ENCODE data around the gene DDX39A. TPM values are rescaled to one million over a fixed set of nuclear protein-coding genes. Genes with fewer than 3 reads are reported as not detected.
"Not testable (repeated sequence)": the region's sequence is repeated elsewhere in the genome, so short reads cannot be mapped to it uniquely, and the experiment has no call there.

The DDX39A gene
- total RNA-seq, 2 experiments from 2014 or later: 192 to 202 TPM

DNA sequence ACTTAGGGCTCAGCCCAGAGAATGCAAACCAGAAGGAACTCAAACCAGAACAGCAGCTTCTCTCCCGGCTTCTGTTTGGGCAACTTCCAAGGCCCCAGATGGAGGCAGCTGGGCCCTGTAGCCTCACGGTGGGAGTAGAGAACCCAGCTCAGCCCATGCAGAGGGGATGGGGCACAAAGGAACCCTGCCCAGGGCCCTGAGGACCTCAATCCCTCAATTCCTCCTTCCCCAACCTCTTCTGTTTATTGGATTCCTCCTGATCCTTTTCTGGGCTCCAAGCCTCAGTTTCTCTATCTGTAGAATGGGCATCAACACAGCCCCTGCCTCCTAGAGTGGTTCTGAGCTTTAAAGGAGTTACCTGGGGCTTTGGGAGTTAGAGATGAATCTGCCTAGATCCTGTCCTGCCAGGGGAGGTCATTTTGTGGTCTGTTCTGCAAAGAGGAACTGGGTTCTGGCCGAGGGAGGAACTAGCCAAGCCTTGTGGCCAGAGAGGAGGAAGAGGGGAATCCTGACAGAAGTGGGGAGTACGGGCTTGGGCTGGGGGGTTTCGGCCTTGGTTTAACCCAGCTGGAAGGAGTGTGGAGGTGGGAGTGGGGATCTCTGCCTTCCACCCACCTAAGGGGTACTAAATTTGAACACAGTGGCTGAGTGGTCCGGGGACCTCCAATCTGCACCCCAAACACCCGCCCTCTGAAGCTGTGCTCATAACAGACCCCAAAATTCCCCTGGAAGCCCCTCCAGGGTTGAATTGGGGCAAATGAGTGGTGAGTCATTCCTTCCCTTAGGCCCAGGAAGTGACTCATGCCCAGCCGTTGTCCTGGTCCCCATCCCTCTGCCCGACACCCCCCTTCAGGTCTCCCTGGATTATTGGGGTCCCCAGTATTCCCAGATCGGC, 35.2 kb downstream of the DDX39A start:
- ATAC-seq (ENCODE audit: low read depth) (peak; percentile 8), DNase-seq (peak; percentile 60)
- H3K4me1 Mint-ChIP-seq: peaks cover 30% of the 10 kb centered on the region
- H3K36me3 Mint-ChIP-seq: peaks cover 34% of the 10 kb centered on the region
- H3K4me3 Mint-ChIP-seq: peak overlapping the region; percentile 98
- POLR2A ChIA-PET: interaction anchor here (0.6 to 12.1 kb wide), 13 partner anchors 8 to 1221 kb away, joined by 3 to 747 read pairs (median 7); partner anchors contain the start of genes ASF1B and DNAJB1
- H3K27me3 Mint-ChIP-seq: no peaks in the 10 kb centered on the region
- H3K9me3 Mint-ChIP-seq: no peaks in the 10 kb centered on the region
- H3K27ac Mint-ChIP-seq: peak overlapping the region; percentile 95

DNA sequence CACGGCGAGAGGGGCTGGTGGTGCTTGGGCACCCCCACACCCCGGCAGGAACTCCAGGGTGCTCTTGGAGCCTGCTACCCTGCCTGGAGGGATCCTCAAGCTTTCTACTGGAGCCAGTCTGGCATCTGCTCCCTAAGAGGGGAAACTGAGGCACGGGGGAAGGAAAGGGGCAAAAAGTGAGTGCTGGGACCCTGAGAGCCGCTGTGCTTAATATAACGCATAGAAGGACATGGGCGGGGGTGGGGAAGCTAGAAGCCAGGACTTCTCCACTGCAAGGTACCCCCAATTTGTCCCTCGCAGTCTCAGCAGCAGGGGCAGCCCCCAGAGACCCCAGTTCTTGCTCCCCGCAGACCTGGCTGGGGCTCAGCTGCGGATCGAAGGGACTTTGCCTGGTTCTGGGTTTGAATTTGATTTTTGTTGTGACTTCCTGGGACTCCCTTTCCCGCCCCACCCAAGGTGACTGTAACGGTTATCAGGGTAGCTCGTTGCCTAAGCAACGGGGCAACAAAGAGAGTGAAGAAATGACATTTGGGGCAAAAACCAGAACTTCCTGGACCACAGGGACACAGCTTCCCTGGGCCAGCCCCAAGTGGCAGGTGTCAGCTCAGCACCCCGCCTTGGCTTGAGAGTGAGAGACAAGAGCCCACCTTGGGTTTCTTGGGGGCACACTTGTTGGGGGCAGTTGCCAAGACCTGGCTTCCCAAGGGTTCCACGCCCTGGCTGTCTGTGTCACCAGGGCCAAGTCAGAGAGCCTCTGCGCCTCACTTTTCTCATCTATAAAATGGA, 37.3 kb downstream of the DDX39A start:
- no peaks in the 10 kb centered on the region for H3K27me3 Mint-ChIP-seq
- H3K36me3 Mint-ChIP-seq: peaks cover 28% of the 10 kb centered on the region
- peaks cover 34% of the 10 kb centered on the region for H3K4me1 Mint-ChIP-seq
- peak; percentile 77 for DNase-seq
- POLR2A ChIA-PET: interaction anchor here (0.6 to 12.1 kb wide), 25 partner anchors 7 to 1660 kb away, joined by 3 to 747 read pairs (median 6); partner anchors contain the start of genes ASF1B, DDX39A and DNAJB1
- peak overlapping the region; percentile 98 for H3K4me3 Mint-ChIP-seq
- ATAC-seq (ENCODE audit: low read depth): peak; percentile 29
- peak overlapping the region; percentile 98 for H3K27ac Mint-ChIP-seq
- H3K9me3 Mint-ChIP-seq: no peaks in the 10 kb centered on the region

DNA sequence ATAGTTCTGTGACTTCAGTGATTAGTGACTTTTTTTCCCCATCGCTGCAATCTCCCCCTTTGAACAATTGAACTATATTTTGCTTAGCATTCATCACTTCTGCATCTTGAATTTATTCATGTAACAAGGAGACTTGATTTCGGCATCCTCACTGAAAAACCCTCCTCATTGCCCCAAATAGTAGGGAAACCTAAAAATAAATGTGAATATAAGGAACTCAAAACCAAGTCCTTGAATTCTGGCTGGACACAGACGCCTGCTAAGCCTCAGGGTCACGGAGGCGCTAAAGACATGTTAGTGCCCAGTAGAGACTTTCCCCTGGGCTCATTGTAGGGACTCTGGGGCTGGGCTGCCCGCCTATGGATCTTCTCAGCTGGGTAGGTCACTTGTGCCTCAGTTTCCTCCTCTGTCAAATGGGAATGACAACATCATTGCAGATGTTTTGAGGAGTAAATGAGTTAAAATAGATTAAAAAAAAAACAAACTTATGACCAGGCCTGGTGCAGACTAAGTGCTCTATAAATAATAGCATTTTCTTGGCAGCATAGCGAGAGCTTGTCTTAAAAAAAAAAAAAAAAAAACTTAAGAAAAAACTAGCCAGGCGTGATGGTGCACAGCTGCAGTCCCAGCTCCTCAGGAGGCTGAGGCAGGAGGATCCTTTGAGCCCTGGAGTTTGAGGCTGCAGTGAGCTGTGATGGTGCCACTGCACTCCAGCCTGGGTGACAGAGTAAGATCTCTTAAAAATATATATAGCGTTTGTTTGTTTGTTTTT, 39.7 kb downstream of the DDX39A start:
- POLR2A ChIA-PET: interaction anchor here (0.8 to 12.1 kb wide), 6 partner anchors 16 to 39 kb away, joined by 5 to 747 read pairs (median 16); partner anchors contain the start of gene DDX39A
- Mint-ChIP-seq H3K4me1 (peaks cover 41% of the 10 kb centered on the region), H3K27ac (peak overlapping the region; percentile 98), H3K27me3 (no peaks in the 10 kb centered on the region), H3K36me3 (peaks cover 20% of the 10 kb centered on the region), H3K4me3 (no peak overlapping the region), H3K9me3 (no peaks in the 10 kb centered on the region)
- DNase-seq (no peak), ATAC-seq (ENCODE audit: low read depth) (no peak)

- Mint-ChIP-seq H3K4me3 (no peak overlapping the region), H3K27ac (peak overlapping the region; percentile 57), H3K9me3 (no peaks in the 10 kb centered on the region), H3K4me1 (peaks cover 41% of the 10 kb centered on the region), H3K36me3 (peaks cover 16% of the 10 kb centered on the region), H3K27me3 (no peaks in the 10 kb centered on the region)
- POLR2A ChIA-PET: interaction anchor here (12.1 kb wide), 1 partner anchor 15 kb away, joined by 747 read pairs; no protein-coding TSS in a partner anchor
- no peak for ATAC-seq (ENCODE audit: low read depth)
- DNase-seq: no peak
Observed at GRCh38 chr19:14378890-14379289, 40.3 kb downstream of the DDX39A start.

GRCh38 chr19:14377883-14378328, 41.2 kb downstream of the DDX39A start:
- H3K4me3 Mint-ChIP-seq: no peak overlapping the region
- peaks cover 11% of the 10 kb centered on the region for H3K36me3 Mint-ChIP-seq
- no peak for DNase-seq
- H3K27me3 Mint-ChIP-seq: no peaks in the 10 kb centered on the region
- peak overlapping the region; percentile 49 for H3K27ac Mint-ChIP-seq
- peaks cover 44% of the 10 kb centered on the region for H3K4me1 Mint-ChIP-seq
- no peak for ATAC-seq (ENCODE audit: low read depth)
- POLR2A ChIA-PET: interaction anchor here (0.6 to 12.1 kb wide), 2 partner anchors 14 to 17 kb away, joined by 3 to 747 read pairs; no protein-coding TSS in a partner anchor
- no peaks in the 10 kb centered on the region for H3K9me3 Mint-ChIP-seq

DNA sequence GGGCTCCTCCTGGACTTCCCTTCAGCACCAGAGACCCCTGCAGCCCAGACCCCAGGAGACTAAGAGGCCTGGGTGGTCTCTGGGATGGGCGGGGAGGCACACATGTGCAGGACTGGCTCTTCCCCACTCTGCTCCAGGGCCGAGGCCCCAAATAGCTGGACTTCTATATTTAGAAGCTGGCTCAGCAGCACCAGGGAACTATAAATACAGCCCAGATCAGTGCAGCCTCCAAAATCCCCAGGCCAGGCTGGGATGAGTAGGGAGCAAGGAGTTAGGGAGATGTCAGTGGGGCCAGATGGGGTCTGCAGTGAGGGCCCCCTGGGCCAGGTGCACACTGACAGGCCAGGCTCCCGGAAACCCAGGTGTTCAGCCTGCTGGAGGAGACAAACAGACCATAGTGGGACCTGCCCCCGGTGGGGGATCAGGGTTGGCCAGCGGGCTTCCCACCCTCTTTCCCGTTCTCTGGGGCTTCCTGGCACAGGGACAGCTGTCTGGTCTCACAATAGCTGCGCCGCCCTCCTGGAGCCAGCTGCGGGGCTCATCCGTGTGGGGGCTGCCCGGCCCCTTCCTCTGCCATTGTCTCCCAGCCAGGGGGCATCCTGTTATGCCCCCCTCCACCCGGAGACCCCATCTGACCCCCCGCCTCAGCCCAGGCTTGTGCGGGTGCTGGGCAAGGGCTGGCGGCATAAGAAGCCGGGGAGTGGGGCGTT, 43.4 kb downstream of the DDX39A start:
- H3K4me1 Mint-ChIP-seq: peaks cover 52% of the 10 kb centered on the region
- DNase-seq (no peak), ATAC-seq (ENCODE audit: low read depth) (no peak)
- POLR2A ChIA-PET: interaction anchor here (1.2 to 3.3 kb wide), 7 partner anchors 8 to 529 kb away, joined by 3 to 71 read pairs (median 4); partner anchors contain the start of gene DNAJB1
- no peaks in the 10 kb centered on the region for H3K36me3 Mint-ChIP-seq
- no peaks in the 10 kb centered on the region for H3K9me3 Mint-ChIP-seq
- peak overlapping the region; percentile 73 for H3K4me3 Mint-ChIP-seq
- no peaks in the 10 kb centered on the region for H3K27me3 Mint-ChIP-seq
- peak overlapping the region; percentile 99 for H3K27ac Mint-ChIP-seq

- DNase-seq: peak; percentile 78
- Mint-ChIP-seq H3K27me3 (no peaks in the 10 kb centered on the region), H3K4me1 (peaks cover 49% of the 10 kb centered on the region), H3K27ac (peak overlapping the region; percentile 99), H3K9me3 (no peaks in the 10 kb centered on the region), H3K36me3 (no peaks in the 10 kb centered on the region), H3K4me3 (peak overlapping the region; percentile 80)
- POLR2A ChIA-PET: interaction anchor here (0.7 to 3.3 kb wide), 8 partner anchors 9 to 529 kb away, joined by 3 to 71 read pairs (median 4); partner anchors contain the start of gene DNAJB1
- ATAC-seq (ENCODE audit: low read depth): peak; percentile 85
Observed at GRCh38 chr19:14375055-14375581, 44.0 kb downstream of the DDX39A start.

GRCh38 chr19:14374313-14374712, 44.8 kb downstream of the DDX39A start:
- H3K27me3 Mint-ChIP-seq; ATAC-seq (ENCODE audit: low read depth); DNase-seq; H3K9me3 Mint-ChIP-seq; H3K36me3 Mint-ChIP-seq: not testable (repeated sequence)
- H3K27ac Mint-ChIP-seq: peak overlapping the region; percentile 99
- POLR2A ChIA-PET: interaction anchor here (0.7 to 3.3 kb wide), 7 partner anchors 9 to 528 kb away, joined by 3 to 71 read pairs (median 4); no protein-coding TSS in a partner anchor
- peak overlapping the region; percentile 80 for H3K4me3 Mint-ChIP-seq
- peaks cover 50% of the 10 kb centered on the region for H3K4me1 Mint-ChIP-seq

GRCh38 chr19:14372384-14373077, 46.6 kb downstream of the DDX39A start:
- not testable (repeated sequence) for H3K27me3 Mint-ChIP-seq; H3K9me3 Mint-ChIP-seq; H3K36me3 Mint-ChIP-seq; DNase-seq; ATAC-seq (ENCODE audit: low read depth)
- POLR2A ChIA-PET: interaction anchor here (0.7 to 19.3 kb wide), 4 partner anchors 9 to 34 kb away, joined by 3 to 747 read pairs (median 6); partner anchors contain the start of gene ADGRE5
- Mint-ChIP-seq H3K27ac (peak overlapping the region; percentile 91), H3K4me1 (peaks cover 48% of the 10 kb centered on the region), H3K4me3 (peak overlapping the region; percentile 45)

DNA sequence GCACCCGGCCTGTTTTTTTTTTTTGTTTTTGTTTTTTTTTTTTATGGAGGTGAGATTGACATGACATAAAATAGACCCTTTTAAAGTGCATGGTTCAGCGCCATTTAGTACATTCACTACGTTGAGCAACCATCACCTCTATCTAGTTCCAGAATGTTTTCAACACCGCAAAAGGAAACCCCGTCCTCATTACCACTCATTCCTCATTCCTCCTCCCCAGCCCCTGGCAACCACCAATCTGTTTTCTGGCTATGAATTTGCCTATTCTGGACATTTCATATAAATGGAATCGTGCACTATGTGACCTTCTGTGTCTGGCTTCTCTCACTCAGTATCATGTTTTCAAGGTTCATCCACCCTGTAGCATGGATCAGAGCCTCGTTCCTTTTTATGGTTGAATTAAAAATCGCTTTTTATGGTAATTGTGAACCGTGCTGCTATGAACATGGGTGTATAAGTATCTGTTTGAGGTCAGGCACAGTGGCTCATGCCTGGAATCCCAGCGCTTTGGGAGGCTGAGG, 47.8 kb downstream of the DDX39A start:
- no peaks in the 10 kb centered on the region for H3K9me3 Mint-ChIP-seq
- peaks cover 1% of the 10 kb centered on the region for H3K36me3 Mint-ChIP-seq
- H3K4me1 Mint-ChIP-seq: peaks cover 58% of the 10 kb centered on the region
- H3K27ac Mint-ChIP-seq: peak overlapping the region; percentile 91
- no peaks in the 10 kb centered on the region for H3K27me3 Mint-ChIP-seq
- H3K4me3 Mint-ChIP-seq: peak overlapping the region; percentile 79
- DNase-seq: no peak
- ATAC-seq (ENCODE audit: low read depth): no peak
- POLR2A ChIA-PET: interaction anchor here (1.0 to 19.3 kb wide), 2 partner anchors 12 to 48 kb away, joined by 3 to 747 read pairs; partner anchors contain the start of genes ADGRE5 and DDX39A

DNA sequence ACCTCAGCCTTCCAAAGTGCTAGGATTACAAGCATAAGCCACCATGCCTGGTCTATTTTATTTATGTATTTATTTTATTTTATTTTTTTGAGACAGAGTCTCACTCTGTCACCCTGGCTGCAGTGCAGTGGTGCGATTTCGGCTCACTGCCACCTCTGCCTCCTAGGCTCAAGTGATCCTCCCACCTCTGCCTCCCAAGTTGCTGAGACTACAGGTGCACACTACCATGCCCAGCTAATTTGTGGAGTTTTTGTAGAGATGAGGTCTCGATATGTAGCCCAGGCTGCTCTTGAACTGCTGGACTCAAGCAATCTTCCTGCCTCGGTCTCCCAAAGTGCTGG, 48.2 kb downstream of the DDX39A start:
- POLR2A ChIA-PET: interaction anchor here (0.7 to 19.3 kb wide), 6 partner anchors 12 to 367 kb away, joined by 3 to 747 read pairs (median 3); partner anchors contain the start of genes ADGRE5 and DDX39A
- no peak for ATAC-seq (ENCODE audit: low read depth)

More for the DNA sequence above, 48.2 kb downstream of the DDX39A start:
- no peaks in the 10 kb centered on the region for H3K27me3 Mint-ChIP-seq
- no peaks in the 10 kb centered on the region for H3K9me3 Mint-ChIP-seq
- peaks cover 1% of the 10 kb centered on the region for H3K36me3 Mint-ChIP-seq
- peak overlapping the region; percentile 91 for H3K27ac Mint-ChIP-seq
- H3K4me1 Mint-ChIP-seq: peaks cover 57% of the 10 kb centered on the region
- peak overlapping the region; percentile 84 for H3K4me3 Mint-ChIP-seq
- DNase-seq: no peak
